NB4 (cell line): ENCODE data around the gene DGCR8.
A peak's percentile ranks its signal among the peaks of the same experiment; 100 is the strongest.

Source experiments
- DNase-seq: peaks from one replicate; pipeline ENCODE4 v3.0.0; 2010; ENCODE audit warnings: low read depth
- H3K4me3 ChIP-seq: one replicate; pipeline ENCODE4 v1.5.1; 2011; ENCODE audit warnings: mild to moderate bottlenecking, low read depth, low read length, moderate library complexity
- MYC ChIP-seq: IDR thresholded peaks from 2 replicates; pipeline ENCODE4 v1.6.1; 2011; ENCODE audit warnings: low read depth, low read length
- POLR2A ChIP-seq: IDR thresholded peaks from 2 replicates; pipeline ENCODE4 v1.6.1; 2011; ENCODE audit warnings: mild to moderate bottlenecking; ENCODE audit not compliant: insufficient read length; ENCODE audit errors: extremely low read depth
- TF ChIP-seq, protein P1 (sequence below): IDR thresholded peaks from 2 replicates; pipeline ENCODE4 v1.6.1; 2011; ENCODE audit warnings: low read depth, low read length
- TF ChIP-seq, protein P2 (sequence below): IDR thresholded peaks from one replicate; pipeline ENCODE4 v1.5.1; 2012; ENCODE audit warnings: low read depth, low read length

DGCR8 gene

DNA sequence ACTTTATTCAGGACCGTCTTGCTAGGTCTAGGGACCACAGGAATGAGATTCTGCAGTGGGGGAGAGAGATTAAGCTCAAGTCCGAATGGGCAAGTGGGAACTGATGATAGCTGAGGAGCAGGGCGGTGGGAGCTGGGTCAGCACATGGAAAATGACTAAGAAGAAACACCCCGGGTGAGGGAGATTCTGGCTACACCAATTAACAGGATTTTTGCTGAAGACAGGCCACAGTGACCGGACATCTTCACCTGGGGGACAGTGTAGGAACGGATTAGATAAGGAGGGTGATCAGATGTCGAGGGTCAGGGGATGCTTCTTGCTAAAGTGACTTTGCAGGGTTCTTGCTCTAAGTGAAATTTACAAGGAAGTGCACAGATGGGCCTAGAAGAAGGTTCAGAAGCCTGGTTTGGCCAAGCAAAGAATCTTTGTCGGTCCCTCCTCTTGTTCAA is 8.5 kb upstream of the DGCR8 start:
- no peak for DNase-seq
- TF ChIP-seq POLR2A (no peak), MYC (no peak)
- TF ChIP-seq, protein P1, sequence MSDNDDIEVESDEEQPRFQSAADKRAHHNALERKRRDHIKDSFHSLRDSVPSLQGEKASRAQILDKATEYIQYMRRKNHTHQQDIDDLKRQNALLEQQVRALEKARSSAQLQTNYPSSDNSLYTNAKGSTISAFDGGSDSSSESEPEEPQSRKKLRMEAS = no peak
- TF ChIP-seq, protein P2, sequence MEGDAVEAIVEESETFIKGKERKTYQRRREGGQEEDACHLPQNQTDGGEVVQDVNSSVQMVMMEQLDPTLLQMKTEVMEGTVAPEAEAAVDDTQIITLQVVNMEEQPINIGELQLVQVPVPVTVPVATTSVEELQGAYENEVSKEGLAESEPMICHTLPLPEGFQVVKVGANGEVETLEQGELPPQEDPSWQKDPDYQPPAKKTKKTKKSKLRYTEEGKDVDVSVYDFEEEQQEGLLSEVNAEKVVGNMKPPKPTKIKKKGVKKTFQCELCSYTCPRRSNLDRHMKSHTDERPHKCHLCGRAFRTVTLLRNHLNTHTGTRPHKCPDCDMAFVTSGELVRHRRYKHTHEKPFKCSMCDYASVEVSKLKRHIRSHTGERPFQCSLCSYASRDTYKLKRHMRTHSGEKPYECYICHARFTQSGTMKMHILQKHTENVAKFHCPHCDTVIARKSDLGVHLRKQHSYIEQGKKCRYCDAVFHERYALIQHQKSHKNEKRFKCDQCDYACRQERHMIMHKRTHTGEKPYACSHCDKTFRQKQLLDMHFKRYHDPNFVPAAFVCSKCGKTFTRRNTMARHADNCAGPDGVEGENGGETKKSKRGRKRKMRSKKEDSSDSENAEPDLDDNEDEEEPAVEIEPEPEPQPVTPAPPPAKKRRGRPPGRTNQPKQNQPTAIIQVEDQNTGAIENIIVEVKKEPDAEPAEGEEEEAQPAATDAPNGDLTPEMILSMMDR = no peak
- no peak overlapping the region for H3K4me3 ChIP-seq

DNA sequence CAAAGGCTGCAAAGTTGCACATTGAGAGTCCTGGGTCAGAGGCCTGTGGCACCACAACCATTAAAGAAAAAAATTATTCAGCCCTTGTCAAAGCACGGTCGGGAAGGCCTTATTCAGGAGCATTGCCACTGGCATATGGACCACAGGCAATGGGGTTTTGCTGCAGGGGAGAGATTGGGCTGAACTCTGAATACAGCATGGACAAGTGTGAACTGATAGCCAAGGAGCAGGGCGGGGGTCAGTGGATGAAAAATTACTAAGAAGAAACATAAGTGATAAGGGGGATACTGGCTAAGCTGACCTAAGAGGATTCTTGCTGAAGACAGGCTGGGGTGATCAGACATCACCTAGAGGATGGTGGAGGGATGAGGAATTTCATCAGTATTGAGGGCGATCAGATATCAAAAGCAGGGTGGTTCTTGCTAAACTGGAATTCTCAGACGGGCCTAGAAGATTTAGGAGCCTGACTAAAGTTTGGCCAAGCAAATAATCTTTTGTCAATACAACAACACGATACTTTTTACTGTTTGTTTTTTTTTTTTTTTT is 3.3 kb upstream of the DGCR8 start:
- no peak overlapping the region for H3K4me3 ChIP-seq
- DNase-seq = no peak
- TF ChIP-seq, protein P1 = no peak

DNA sequence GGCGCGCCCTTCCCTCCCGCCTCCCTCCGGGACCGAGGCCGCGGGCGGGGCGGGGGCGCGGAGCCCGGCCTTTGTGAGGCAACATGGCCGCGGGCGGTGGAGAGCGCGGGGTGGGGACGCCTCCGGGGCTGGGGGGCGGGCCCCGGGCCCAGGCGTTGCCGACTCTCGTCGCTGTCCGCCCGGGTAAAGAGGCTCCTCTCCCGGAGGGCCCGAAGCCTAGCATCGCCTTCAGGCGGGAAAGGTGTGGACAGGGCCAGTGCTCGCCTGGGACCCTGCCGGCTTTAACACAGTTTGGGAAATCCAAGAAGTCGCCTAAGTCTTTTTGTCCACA is 369 bp downstream of the DGCR8 start:
- peak; percentile 66 for DNase-seq
- H3K4me3 ChIP-seq = peak overlapping the region; percentile 95
- TF ChIP-seq MYC (no peak), POLR2A (no peak)
- TF ChIP-seq, protein P2 = no peak
- TF ChIP-seq, protein P1 = no peak

DNA sequence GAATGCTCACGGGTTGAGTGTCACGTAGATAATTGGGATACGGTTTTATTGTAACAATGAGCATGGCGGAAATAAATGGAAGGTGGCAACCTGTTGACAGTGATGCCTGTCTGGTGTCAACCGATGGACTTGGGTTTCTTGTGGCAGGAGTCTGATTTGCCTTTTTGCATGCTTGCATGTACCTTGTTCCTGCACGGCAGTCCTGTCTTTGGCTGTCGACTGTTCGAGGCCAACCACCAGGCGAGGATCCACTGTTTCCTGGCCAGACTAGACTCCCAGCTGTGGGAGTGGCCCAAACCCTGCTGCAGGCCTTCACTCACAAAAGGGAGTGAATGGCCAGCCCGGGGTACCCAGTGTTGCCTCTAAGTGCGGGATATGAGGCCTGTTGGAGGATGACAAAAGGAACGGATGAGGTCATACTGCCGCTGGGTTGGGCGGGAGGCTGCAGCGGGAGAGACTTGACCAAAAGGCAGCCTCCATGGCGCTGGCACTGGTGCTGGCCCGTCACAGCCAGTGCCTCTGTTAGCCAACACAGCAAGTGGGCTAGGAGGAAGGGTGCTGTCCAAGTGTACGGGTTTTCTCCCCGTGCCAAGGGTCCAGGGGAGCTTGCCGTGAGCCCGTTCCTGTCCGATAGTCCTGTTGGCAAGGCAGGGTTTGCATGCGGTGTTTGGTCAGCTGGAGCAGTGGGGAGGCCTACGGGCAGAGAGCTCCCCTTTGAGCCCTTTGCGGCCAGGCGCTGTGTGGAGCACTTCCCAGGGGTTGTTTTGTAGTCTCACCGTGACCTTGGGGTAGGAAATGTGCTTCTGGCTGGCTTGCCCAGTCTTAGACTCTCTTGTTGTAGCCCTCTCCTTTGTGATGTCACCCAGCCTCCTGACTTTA is 974 bp downstream of the DGCR8 start:
- TF ChIP-seq, protein P1 = no peak
- TF ChIP-seq POLR2A (no peak), MYC (no peak)
- TF ChIP-seq, protein P2 = no peak
- DNase-seq = peak; percentile 52
- H3K4me3 ChIP-seq = peak overlapping the region; percentile 95

DNA sequence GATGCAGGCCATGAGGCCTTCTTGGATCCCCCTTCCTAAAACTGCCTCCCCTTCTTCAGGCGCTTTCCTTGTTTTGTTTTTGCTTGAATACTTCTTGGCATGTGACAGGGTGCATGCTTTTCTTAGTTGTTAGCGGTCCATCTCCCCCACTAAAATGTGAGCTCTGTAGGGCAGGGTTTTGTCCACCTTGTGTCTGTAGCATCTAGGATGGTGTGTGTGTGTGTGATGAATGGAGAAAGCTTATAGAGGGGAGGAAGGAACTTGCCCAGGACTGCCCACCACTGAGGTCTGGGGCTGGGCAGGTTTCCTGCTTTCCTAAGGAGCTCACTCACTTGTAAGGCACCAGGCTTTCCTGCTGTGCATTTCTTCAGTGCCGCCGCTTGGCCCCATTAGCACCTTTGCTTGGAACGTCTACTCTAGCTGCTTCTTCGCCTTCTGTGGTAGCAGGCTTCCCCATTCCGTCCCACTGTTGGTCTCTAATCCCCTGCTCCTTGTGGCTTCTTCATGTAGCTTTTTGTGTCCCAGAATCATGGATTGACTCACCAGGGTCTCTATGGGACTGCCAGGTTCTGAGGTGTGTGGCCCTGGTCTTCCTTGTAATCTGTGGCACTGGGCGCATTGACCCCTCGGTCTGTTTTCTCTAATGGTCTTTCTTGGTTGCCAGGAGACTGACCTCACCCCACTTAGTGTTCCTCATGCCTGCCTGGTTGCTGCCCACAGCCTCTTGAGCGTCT is 3.3 kb downstream of the DGCR8 start:
- peak overlapping the region; percentile 28 for H3K4me3 ChIP-seq
- TF ChIP-seq, protein P2 = no peak
- no peak for TF ChIP-seq POLR2A
- TF ChIP-seq, protein P1 = no peak
- no peak for TF ChIP-seq MYC
- DNase-seq = no peak

DNA sequence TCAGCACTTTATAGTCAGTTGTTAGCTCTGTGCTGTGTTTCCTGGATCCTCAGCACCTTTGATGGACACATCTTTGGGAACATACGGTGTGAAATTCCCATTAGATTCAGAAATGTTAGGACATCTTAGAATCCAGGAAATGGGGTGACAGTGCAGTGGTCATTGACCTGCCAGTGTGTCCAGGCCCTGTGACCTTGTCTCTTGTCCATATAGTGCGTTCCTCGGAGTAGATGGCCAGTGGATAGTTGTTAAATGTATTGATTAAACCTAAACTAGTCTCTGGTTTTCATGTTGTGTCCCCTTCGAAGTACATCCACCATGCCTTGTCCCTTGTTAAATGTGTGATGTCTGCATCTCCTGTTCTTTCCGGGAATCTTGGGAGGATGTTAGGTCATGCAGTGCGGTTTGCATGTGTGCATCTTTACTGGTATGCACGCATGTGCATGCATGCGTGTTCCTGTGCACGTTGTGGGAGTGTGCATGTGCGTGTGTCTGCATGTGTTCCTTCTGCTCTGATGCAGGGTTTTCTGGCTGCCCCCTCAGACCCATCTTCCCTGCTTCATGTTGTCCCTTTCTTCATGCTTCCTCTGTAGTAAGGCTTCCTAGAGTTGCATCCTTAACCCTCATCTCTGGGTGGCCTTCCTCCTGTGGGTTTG is 4.0 kb downstream of the DGCR8 start:
- DNase-seq = no peak

More for the DNA sequence above, 4.0 kb downstream of the DGCR8 start:
- H3K4me3 ChIP-seq = no peak overlapping the region
- TF ChIP-seq MYC (no peak), POLR2A (no peak)
- TF ChIP-seq, protein P1 = no peak
- TF ChIP-seq, protein P2 = no peak
